Activated CD8-positive, alpha-beta memory T cell treated with anti-CD3 and anti-CD28 coated beads, Interleukin-2, amount 10 ng/mL, durations not matched to agents 7 days and 5 days (primary cell): ENCODE measurements around the gene FAM180B. TPM values are rescaled to one million over a fixed set of nuclear protein-coding genes. Genes with fewer than 3 reads are reported as not detected.

Experiments
- ATAC-seq: fragments of 150-1000 bp; cut with Tn5 transposase; one replicate; pipeline ENCODE4 v1.10.0; 2021; ENCODE audit warnings: moderate library complexity
- CTCF ChIA-PET: fragments of 350-600 bp; sonication (Branson Sonifier 250); formaldehyde crosslinking; loops from one replicate; lab custom pipeline; 2021; ENCODE audit warnings: antibody characterized with exemption; lab: Charles Lee
- DNase-seq: peaks from one replicate; pipeline ENCODE4 v3.0.0-alpha.2; 2020
- H3K27ac Mint-ChIP-seq: one replicate; pipeline ENCODE4 v1.8.0; 2021; ENCODE audit warnings: mild to moderate bottlenecking, mixed read lengths
- H3K27me3 Mint-ChIP-seq: one replicate; pipeline ENCODE4 v1.8.0; 2021; ENCODE audit warnings: mixed read lengths
- H3K36me3 Mint-ChIP-seq: one replicate; pipeline ENCODE4 v1.8.0; 2021; ENCODE audit warnings: mild to moderate bottlenecking, mixed read lengths
- H3K4me1 Mint-ChIP-seq: one replicate; pipeline ENCODE4 v1.8.0; 2021; ENCODE audit warnings: mixed read lengths
- H3K4me3 Mint-ChIP-seq: one replicate; pipeline ENCODE4 v1.8.0; 2021; ENCODE audit warnings: mild to moderate bottlenecking, moderate library complexity, mixed read lengths
- H3K9me3 Mint-ChIP-seq: one replicate; pipeline ENCODE4 v1.8.0; 2022; ENCODE audit warnings: low read depth, mixed read lengths
- total RNA-seq, 2 experiments: library from RNA; stranded (reverse); gene quantifications; one replicate each; pipeline ENCODE4 v1.2.3, GENCODE V29; 2021

Gene FAM180B
- total RNA-seq, 2 experiments from 2014 or later: 0.21 TPM; not detected in 1

DNA sequence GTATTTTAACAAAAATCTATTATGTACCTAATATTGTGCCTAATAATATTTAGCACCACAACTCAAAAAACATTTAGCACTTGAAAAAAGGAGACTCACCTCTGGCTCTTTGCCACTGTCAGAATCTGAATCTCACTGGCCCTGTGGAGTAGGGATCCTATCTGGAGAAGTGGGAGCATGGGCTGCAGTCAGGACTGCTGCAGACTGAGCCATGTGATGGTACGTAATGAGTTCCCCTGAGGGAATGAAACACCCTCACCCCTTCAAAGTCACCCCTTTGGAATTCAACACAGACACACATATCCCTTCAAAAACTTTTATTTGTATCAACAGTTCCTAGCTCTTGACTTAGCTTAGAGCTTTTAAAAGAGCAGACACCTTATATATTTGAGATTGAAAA, 14.6 kb upstream of the FAM180B start:
- no peaks in the 10 kb centered on the region for H3K9me3 Mint-ChIP-seq
- no peak overlapping the region for H3K4me3 Mint-ChIP-seq
- CTCF ChIA-PET: interaction anchor here (1.3 kb wide), 1 partner anchor 19 kb away, joined by 3 read pairs; the partner anchor contains the start of gene CELF1
- peaks cover 54% of the 10 kb centered on the region for H3K36me3 Mint-ChIP-seq
- DNase-seq (no peak), ATAC-seq (no peak)
- peaks cover 14% of the 10 kb centered on the region for H3K4me1 Mint-ChIP-seq
- H3K27me3 Mint-ChIP-seq: no peaks in the 10 kb centered on the region
- H3K27ac Mint-ChIP-seq: no peak overlapping the region

DNA sequence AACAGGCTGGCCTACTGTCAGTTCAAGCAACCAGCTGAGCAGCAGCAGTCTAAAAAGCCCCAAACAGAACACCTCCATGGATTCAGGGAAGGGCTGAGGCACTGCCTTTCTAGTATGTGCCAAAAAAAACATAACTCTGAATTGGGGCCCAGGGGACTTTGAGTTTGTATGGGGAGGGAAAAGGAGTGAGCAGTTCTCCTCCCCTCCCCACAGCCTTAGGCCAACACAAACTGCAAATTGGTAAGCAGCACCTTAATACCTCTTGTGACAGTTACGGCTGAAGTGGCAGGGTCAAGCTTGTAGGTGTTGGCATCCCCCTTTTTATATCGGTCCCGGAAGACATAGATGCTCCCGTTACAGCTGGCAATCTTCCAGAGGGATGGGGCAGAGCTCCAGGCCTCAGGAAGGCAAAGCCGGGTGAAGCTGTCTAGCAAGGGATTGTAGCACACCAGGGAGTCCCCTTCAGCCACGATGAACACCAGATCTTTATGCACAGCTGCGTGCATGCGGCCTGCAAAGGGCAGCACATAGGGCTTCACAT, 13.7 kb upstream of the FAM180B start:
- peaks cover 57% of the 10 kb centered on the region for H3K36me3 Mint-ChIP-seq
- DNase-seq (no peak), ATAC-seq (no peak)
- H3K4me1 Mint-ChIP-seq: peaks cover 22% of the 10 kb centered on the region
- H3K27me3 Mint-ChIP-seq: no peaks in the 10 kb centered on the region
- no peak overlapping the region for H3K4me3 Mint-ChIP-seq
- H3K9me3 Mint-ChIP-seq: no peaks in the 10 kb centered on the region
- H3K27ac Mint-ChIP-seq: no peak overlapping the region
- CTCF ChIA-PET: interaction anchor here (0.9 to 1.3 kb wide), 2 partner anchors 9 to 20 kb away, joined by 3 to 7 read pairs; partner anchors contain the start of gene CELF1

DNA sequence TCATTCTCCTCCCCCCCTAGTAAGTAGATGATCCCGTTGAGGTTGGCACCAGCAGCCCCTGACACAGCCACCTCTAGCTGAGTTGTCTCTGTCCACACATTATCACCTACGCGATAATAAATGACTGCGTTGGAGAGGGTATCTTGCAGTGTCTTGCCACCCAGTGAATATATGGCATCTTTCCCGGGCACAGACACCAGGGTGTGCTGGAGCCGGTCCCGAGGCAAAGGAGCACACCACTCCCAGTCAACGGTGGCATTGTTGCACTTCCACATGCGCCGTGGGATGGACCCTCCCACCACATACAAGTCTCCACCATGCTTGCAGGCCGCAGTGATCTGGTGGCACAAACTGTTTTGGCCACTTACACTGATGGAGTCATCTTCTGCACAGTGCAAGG, 13.2 kb upstream of the FAM180B start:
- peaks cover 57% of the 10 kb centered on the region for H3K36me3 Mint-ChIP-seq
- H3K4me3 Mint-ChIP-seq: no peak overlapping the region

DNA sequence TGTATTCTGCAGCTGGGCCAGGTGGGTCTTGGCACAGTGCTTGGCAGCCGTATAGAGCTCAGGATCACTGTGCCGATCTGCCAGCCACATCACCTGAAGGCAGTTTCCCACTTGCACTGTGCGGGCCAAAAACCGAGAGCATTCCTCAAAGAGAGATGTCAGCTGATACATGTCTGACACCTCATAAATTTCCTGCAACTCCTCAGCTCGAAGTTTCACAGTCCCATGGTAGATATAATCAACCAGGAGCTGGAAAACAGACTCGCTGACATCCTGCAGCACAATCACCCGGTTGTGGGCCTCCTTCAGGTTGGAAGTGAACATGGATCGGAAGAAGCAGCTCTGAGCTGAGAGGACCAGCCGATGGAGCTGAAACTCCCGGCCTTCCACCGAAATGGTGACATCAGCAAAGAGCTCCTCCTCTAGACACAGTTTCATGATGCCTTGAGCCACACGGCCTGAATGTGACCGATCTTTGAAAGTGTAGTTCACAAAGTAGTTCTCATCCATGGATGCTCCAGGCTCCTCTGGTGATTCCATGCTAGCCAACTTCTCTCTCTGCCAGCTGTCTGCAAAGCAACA, 8.9 kb upstream of the FAM180B start:
- peak overlapping the region; percentile 99 for H3K4me3 Mint-ChIP-seq
- H3K9me3 Mint-ChIP-seq: no peaks in the 10 kb centered on the region
- H3K4me1 Mint-ChIP-seq: peaks cover 42% of the 10 kb centered on the region
- H3K27ac Mint-ChIP-seq: peak overlapping the region; percentile 99
- peaks cover 61% of the 10 kb centered on the region for H3K36me3 Mint-ChIP-seq
- no peaks in the 10 kb centered on the region for H3K27me3 Mint-ChIP-seq
- ATAC-seq (no peak), DNase-seq (no peak)
- CTCF ChIA-PET: interaction anchor here (0.9 to 2.0 kb wide), 5 partner anchors 11 to 46 kb away, joined by 3 to 19 read pairs (median 4); partner anchors contain the start of gene CELF1

More for the DNA sequence above, 13.2 kb upstream of the FAM180B start:
- CTCF ChIA-PET: interaction anchor here (0.6 to 1.4 kb wide), 3 partner anchors 9 to 21 kb away, joined by 3 to 7 read pairs (median 5); partner anchors contain the start of gene CELF1
- peaks cover 26% of the 10 kb centered on the region for H3K4me1 Mint-ChIP-seq
- ATAC-seq (no peak), DNase-seq (no peak)
- H3K27ac Mint-ChIP-seq: no peak overlapping the region
- H3K27me3 Mint-ChIP-seq: no peaks in the 10 kb centered on the region
- H3K9me3 Mint-ChIP-seq: no peaks in the 10 kb centered on the region

DNA sequence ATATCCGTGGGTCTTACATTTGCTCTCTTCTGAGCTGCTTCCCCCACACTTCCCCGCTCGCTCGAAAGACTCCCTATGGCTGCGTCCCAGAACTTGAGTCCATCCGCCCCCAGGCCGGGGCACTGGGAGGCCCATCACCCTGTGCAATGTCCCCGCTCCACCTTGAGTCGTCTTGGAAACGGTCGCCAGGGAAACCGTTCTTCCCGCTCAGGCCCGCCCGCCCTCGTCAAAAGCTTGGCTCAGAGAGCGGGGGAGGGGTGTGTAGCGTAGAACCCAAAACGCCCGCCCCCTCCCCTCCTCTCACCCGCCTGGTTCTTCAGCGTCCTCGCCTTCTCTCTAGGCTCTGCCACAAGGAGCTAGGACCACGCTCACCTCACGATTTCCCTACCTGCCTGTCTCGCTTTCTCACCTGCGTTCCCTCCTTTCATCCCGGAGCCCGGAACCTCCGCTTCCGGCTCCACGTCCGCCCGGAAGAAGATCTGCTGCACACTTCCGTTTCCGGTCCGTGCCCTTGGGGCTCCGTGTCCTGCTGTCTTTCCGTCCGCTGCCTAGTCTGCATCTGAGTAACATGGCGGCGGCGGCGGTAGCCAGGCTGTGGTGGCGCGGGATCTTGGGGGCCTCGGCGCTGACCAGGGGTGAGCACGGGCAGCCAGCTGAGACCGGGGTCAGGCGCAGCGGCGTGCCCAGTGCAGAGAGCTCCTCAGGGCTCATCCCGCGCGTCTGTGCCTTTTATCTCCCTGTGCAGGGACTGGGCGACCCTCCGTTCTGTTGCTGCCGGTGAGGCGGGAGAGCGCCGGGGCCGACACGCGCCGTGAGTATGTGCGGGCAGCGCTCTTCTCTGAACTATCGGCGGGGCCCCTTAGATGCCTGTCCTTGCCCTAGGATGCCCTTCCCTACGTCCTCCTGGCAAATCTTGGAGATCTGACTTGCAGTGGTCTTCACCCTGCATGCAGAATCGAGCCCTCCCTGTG, 7.7 kb upstream of the FAM180B start, which contains the start of the genes KBTBD4 and NDUFS3:
Gene KBTBD4, minus strand, starts transcription at position 447 of the 971 bp plus-strand sequence. Its CDS starts 19 bp downstream, at position 428.
Gene NDUFS3, plus strand, starts transcription at position 551 of the 971 bp plus-strand sequence. Its CDS starts 18 bp downstream, at position 569.
- H3K4me1 Mint-ChIP-seq: peaks cover 46% of the 10 kb centered on the region
- CTCF ChIA-PET: interaction anchor here (1.3 to 2.0 kb wide), 4 partner anchors 14 to 167 kb away, joined by 3 to 19 read pairs (median 4); partner anchors contain the start of gene CELF1
- peak within 1 kb of the TSS; percentile 99 for H3K4me3 Mint-ChIP-seq
- H3K9me3 Mint-ChIP-seq: no peaks in the 10 kb centered on the region
- DNase-seq: peak; percentile 91
- peak within 1 kb of the TSS; percentile 99 for H3K27ac Mint-ChIP-seq
- H3K27me3 Mint-ChIP-seq: no peaks in the 10 kb centered on the region
- ATAC-seq: peak; percentile 97
- H3K36me3 Mint-ChIP-seq: peaks cover 53% of the 10 kb centered on the region

DNA sequence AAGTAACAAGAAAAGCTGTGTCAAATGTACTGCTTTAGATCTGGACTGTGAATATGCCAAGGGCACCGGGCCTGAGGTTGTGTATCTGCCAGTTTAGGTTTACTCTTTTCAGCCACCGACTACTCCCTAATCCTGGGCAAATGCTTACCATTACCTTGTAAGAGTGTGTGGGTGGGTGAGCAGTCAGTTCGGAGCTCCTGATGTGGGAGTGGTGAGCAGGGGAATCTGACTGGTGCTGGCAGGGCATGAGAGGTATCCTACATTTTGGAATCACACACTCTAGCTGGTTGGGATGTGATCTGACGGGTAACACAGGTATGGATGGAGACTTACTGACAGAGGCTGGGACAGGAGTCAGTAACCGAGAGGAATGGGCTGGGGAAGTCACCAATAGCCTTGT, 2.6 kb upstream of the FAM180B start:
- H3K4me1 Mint-ChIP-seq: peaks cover 25% of the 10 kb centered on the region
- H3K9me3 Mint-ChIP-seq: no peaks in the 10 kb centered on the region
- DNase-seq (no peak), ATAC-seq (no peak)
- no peaks in the 10 kb centered on the region for H3K27me3 Mint-ChIP-seq
- H3K27ac Mint-ChIP-seq: no peak overlapping the region
- H3K4me3 Mint-ChIP-seq: no peak overlapping the region
- CTCF ChIA-PET: no interaction called here
- H3K36me3 Mint-ChIP-seq: peaks cover 32% of the 10 kb centered on the region

DNA sequence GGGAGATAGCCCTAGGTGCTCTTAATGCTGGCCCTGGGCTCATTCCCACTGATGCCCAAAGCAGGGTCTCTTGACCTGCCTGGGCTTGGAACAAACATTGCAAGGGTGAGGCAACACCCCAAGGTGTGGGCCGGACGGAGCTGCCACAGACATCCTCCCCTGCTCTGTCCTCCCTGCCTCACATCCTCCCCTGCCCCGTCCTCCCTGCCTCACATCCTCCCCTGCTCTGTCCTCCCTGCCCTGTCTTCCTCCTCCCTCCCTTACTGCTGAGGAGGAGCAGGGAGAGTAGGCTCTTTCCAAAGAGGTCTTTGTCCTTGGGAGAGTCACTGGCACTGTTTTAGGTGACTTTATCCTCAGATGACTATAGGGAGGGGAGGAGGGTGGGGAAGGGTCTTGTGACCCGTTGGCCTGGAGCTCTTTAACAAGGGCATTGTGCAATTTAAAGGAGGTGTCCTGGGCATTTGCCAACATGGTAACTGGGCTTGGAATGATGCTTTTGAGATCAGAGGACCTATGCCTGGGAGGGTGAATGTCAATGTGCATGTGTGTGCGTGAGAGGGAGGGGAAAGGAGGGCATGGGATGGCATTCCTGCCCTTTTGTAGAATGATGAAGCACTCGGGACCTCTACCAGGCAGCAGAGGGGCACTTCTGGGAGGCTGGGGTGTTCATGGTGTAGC, 700 bp downstream of the FAM180B start:
- DNase-seq (no peak), ATAC-seq (no peak)
- H3K36me3 Mint-ChIP-seq: peaks cover 14% of the 10 kb centered on the region
- peaks cover 18% of the 10 kb centered on the region for H3K4me1 Mint-ChIP-seq
- no peak overlapping the region for H3K4me3 Mint-ChIP-seq
- H3K27me3 Mint-ChIP-seq: peaks cover under 1% of the 10 kb centered on the region
- H3K27ac Mint-ChIP-seq: no peak overlapping the region
- CTCF ChIA-PET: interaction anchor here (1.0 kb wide), 1 partner anchor 30 kb away, joined by 3 read pairs; no protein-coding TSS in a partner anchor
- no peaks in the 10 kb centered on the region for H3K9me3 Mint-ChIP-seq

DNA sequence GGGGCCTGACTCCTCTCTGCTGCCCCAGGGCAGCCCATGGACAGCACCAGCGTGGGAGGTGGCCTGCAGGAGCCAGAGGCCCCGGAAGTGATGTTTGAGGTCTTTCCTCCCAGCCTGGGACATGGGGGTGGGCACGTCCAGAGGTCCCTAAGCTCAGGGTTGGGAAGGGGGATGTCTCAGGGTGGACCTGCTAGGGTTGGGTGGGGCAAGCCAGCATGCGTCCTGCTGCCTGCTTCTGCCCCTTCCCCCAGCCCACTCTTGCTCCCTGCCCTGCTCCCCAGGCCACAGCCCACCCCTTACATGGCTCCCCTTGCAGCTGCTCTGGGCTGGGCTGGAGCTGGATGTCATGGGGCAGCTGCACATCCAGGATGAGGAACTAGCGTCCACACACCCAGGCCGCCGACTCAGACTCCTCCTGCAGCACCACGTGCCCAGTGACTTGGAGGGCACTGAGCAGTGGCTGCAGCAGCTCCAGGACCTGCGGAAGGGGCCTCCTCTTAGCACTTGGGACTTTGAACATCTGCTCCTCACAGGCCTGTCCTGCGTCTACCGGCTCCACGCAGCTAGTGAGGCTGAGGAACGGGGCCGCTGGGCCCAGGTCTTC, 1.3 kb downstream of the FAM180B start:
- Mint-ChIP-seq H3K4me1 (peaks cover 24% of the 10 kb centered on the region), H3K27ac (no peak overlapping the region), H3K36me3 (peaks cover 10% of the 10 kb centered on the region), H3K9me3 (no peaks in the 10 kb centered on the region), H3K27me3 (peaks cover 7% of the 10 kb centered on the region), H3K4me3 (no peak overlapping the region)
- CTCF ChIA-PET: no interaction called here
- no peak for ATAC-seq
- no peak for DNase-seq

DNA sequence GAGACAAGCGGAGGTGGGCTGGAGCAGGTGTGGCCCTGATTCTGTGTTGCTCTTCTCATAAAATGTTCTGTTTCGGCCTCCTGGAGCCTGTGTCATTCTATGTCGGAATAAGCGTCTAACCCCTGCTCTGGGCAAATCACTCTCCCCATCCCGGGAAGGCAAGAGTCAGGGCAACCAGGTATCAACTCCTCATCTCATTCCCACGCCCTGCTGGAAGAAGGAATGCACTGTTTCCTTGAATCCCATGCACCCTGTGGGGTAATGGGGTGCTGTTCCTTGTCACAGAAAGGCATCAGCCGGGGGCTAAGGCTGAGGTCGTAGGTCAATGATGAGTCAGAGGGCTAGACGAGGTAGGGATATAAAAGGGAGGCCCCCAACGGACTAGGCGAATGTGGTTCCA, 2.6 kb downstream of the FAM180B start:
- H3K9me3 Mint-ChIP-seq: no peaks in the 10 kb centered on the region
- H3K36me3 Mint-ChIP-seq: peaks cover 4% of the 10 kb centered on the region
- H3K27ac Mint-ChIP-seq: no peak overlapping the region
- H3K4me1 Mint-ChIP-seq: peaks cover 29% of the 10 kb centered on the region
- ATAC-seq (no peak), DNase-seq (no peak)
- CTCF ChIA-PET: no interaction called here
- peaks cover 18% of the 10 kb centered on the region for H3K27me3 Mint-ChIP-seq
- H3K4me3 Mint-ChIP-seq: no peak overlapping the region

DNA sequence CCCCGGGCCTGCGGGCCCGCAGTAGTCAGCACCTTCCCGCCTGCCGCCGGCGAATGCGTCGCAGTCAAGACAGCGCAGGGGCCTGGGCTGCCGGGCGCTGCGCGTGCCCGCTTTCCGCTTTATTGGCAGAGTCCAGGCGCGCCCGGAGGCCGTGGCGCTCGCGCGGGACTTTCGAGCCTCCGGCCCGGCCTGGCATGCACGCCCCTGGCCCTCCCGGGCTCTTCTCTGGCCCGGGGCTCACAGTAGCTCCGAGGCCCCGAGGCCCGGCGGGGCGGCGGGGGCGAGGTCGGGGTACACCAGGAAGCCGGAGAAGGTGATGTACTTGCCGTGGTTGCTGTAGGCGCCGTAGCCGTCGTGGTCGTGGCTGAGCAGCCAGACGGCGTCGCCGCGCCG, 3.1 kb downstream of the FAM180B start:
- no peak overlapping the region for H3K4me3 Mint-ChIP-seq
- CTCF ChIA-PET: no interaction called here
- H3K27ac Mint-ChIP-seq: no peak overlapping the region
- H3K9me3 Mint-ChIP-seq: no peaks in the 10 kb centered on the region
- ATAC-seq (no peak), DNase-seq (no peak)
- H3K4me1 Mint-ChIP-seq: peaks cover 29% of the 10 kb centered on the region
- H3K36me3 Mint-ChIP-seq: no peaks in the 10 kb centered on the region
- H3K27me3 Mint-ChIP-seq: peaks cover 22% of the 10 kb centered on the region

DNA sequence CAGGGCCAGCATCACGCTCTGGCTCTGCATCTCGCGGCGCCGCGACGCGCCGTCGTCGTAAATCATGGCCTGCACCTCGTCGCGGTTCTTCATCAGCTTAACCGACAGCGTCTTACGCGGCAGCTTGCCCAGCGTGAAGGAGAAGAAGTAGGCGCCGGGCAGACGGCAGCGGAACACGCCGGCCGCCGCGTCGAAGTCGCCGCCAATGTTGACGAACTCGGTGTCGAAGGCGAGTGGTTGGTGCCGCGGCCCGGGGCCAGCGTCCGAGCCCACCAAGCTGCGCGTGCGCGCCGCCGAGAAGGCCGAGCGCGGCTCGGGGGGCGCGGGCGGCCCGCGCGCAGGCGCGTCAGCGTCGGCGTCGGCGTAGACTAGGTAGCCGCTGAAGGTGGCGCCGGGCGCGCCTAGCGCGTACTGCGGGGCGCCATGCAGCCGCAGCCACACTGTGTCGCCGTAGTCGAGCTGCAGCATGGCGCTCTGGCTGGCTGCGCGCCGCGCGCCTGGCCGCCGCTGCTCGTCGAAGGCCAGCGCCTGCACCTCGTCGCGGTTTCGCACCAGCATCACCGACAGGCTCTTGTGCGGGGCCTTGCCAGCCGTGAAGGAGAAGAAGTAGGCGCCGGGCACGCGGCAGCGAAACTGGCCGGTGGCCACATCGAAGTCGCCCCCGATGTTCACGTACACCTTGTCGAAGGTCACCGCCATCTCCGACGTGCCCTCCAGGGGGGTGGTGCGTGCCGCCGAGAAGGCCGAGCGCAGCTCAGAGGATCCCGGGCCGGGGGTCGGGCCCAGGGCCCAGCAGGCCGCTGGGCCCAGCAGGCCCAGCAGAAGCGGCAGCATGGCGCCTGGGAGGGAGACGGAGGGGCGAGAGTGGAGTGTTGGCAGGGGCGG, 3.7 kb downstream of the FAM180B start:
- DNase-seq (no peak), ATAC-seq (no peak)
- Mint-ChIP-seq H3K9me3 (no peaks in the 10 kb centered on the region), H3K4me3 (no peak overlapping the region), H3K27me3 (peaks cover 28% of the 10 kb centered on the region), H3K27ac (no peak overlapping the region), H3K4me1 (peaks cover 29% of the 10 kb centered on the region), H3K36me3 (no peaks in the 10 kb centered on the region)
- CTCF ChIA-PET: no interaction called here
